Osteoblast (primary cell): Measurements from ENCODE around the gene SKIC8. TPM values are rescaled to one million over a fixed set of nuclear protein-coding genes. Genes with fewer than 3 reads are reported as not detected.

Experiments
- DNase-seq: peaks from one replicate; pipeline ENCODE4 v3.0.0; 2011; ENCODE audit warnings: low spot score, mixed read lengths; ENCODE audit not compliant: insufficient read length; ENCODE audit errors: missing footprints
- H2AFZ ChIP-seq: 2 replicates; pipeline ENCODE4 v1.6.0; 2011; ENCODE audit warnings: mild to moderate bottlenecking, low read length
- H3K27ac ChIP-seq: 2 replicates; pipeline ENCODE4 v1.5.1; 2011; ENCODE audit warnings: mild to moderate bottlenecking, low read depth, low read length, moderate library complexity
- H3K27me3 ChIP-seq: 2 replicates; pipeline ENCODE4 v1.6.0; 2012; ENCODE audit warnings: mild to moderate bottlenecking, control low read depth, inconsistent platforms, low read length, moderate library complexity; ENCODE audit not compliant: insufficient read depth
- H3K36me3 ChIP-seq: 2 replicates; pipeline ENCODE4 v1.5.1; 2011; ENCODE audit warnings: mild to moderate bottlenecking, low read length, control low read depth, moderate library complexity; ENCODE audit not compliant: insufficient read depth
- H3K4me1 ChIP-seq: 2 replicates; pipeline ENCODE4 v1.5.1; 2011; ENCODE audit warnings: mild to moderate bottlenecking, low read length, control low read depth, moderate library complexity; ENCODE audit not compliant: insufficient read depth
- H3K4me2 ChIP-seq: 2 replicates; pipeline ENCODE4 v1.6.0; 2011; ENCODE audit warnings: mild to moderate bottlenecking, low read length; ENCODE audit not compliant: insufficient read depth
- H3K4me3 ChIP-seq: fragments of 200-600 bp; sonication (generic); 3 replicates; pipeline ENCODE4 v1.5.1; 2012; ENCODE audit warnings: mild to moderate bottlenecking, low read length, inconsistent platforms; ENCODE audit not compliant: insufficient read depth
- H3K79me2 ChIP-seq: 2 replicates; pipeline ENCODE4 v1.6.0; 2012; ENCODE audit warnings: mild to moderate bottlenecking, low read length, control low read depth, inconsistent platforms; ENCODE audit not compliant: insufficient read depth
- H3K9me3 ChIP-seq: 2 replicates; pipeline ENCODE4 v1.5.1; 2011; ENCODE audit warnings: low read depth, low read length, control low read depth
- H4K20me1 ChIP-seq: 2 replicates; pipeline ENCODE4 v1.6.0; 2012; ENCODE audit warnings: mild to moderate bottlenecking, low read length, control low read depth; ENCODE audit not compliant: insufficient read depth
- total RNA-seq: library from RNA; depleted of rRNA; stranded (reverse); fragments of >200 nt; gene quantifications from 2 replicates; pipeline ENCODE4 v1.2.3, GENCODE V29; 2012
- TF ChIP-seq, protein P1 (sequence below): IDR thresholded peaks from 2 replicates; pipeline ENCODE4 v1.5.1; 2011; ENCODE audit warnings: mild to moderate bottlenecking, low read depth, low read length, moderate library complexity; ENCODE audit errors: extremely low read depth

SKIC8 gene
- total RNA-seq, 1 donor, result 62.6 TPM

- no peaks in the 10 kb centered on the region for H3K9me3 ChIP-seq
- TF ChIP-seq, protein P1, sequence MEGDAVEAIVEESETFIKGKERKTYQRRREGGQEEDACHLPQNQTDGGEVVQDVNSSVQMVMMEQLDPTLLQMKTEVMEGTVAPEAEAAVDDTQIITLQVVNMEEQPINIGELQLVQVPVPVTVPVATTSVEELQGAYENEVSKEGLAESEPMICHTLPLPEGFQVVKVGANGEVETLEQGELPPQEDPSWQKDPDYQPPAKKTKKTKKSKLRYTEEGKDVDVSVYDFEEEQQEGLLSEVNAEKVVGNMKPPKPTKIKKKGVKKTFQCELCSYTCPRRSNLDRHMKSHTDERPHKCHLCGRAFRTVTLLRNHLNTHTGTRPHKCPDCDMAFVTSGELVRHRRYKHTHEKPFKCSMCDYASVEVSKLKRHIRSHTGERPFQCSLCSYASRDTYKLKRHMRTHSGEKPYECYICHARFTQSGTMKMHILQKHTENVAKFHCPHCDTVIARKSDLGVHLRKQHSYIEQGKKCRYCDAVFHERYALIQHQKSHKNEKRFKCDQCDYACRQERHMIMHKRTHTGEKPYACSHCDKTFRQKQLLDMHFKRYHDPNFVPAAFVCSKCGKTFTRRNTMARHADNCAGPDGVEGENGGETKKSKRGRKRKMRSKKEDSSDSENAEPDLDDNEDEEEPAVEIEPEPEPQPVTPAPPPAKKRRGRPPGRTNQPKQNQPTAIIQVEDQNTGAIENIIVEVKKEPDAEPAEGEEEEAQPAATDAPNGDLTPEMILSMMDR, result no peak
- DNase-seq, result no peak
- no peak overlapping the region for H3K4me2 ChIP-seq
- H2AFZ ChIP-seq, result no peak overlapping the region
- H3K27ac ChIP-seq, result no peak overlapping the region
- no peak overlapping the region for H3K4me3 ChIP-seq
- H3K36me3 ChIP-seq, result no peaks in the 10 kb centered on the region
- no peaks in the 10 kb centered on the region for H4K20me1 ChIP-seq
- no peaks in the 10 kb centered on the region for H3K79me2 ChIP-seq
- H3K27me3 ChIP-seq, result peaks cover 3% of the 10 kb centered on the region
- no peaks in the 10 kb centered on the region for H3K4me1 ChIP-seq
Measured at GRCh38 chr15:78324144-78324543, 24.7 kb upstream of the SKIC8 start.

GRCh38 chr15:78323693-78324092, 24.3 kb upstream of the SKIC8 start:
- Histone ChIP-seq H4K20me1 (no peaks in the 10 kb centered on the region), H3K4me2 (no peak overlapping the region), H3K27me3 (peaks cover 3% of the 10 kb centered on the region), H3K4me3 (no peak overlapping the region), H3K4me1 (no peaks in the 10 kb centered on the region), H3K9me3 (no peaks in the 10 kb centered on the region), H3K27ac (no peak overlapping the region), H3K79me2 (no peaks in the 10 kb centered on the region), H2AFZ (no peak overlapping the region), H3K36me3 (no peaks in the 10 kb centered on the region)
- peak; percentile 58 for DNase-seq
- TF ChIP-seq, protein P1, result no peak

- peak overlapping the region; percentile 28 for H2AFZ ChIP-seq
- H3K27ac ChIP-seq, result no peak overlapping the region
- H3K36me3 ChIP-seq, result no peaks in the 10 kb centered on the region
- H3K4me3 ChIP-seq, result no peak overlapping the region
- H3K4me2 ChIP-seq, result no peak overlapping the region
- H3K9me3 ChIP-seq, result no peaks in the 10 kb centered on the region
- peak; percentile 35 for DNase-seq
- no peaks in the 10 kb centered on the region for H4K20me1 ChIP-seq
- H3K27me3 ChIP-seq, result peaks cover 3% of the 10 kb centered on the region
- no peaks in the 10 kb centered on the region for H3K79me2 ChIP-seq
- no peaks in the 10 kb centered on the region for H3K4me1 ChIP-seq
- TF ChIP-seq, protein P1, result no peak
Measured at GRCh38 chr15:78322724-78323521, 23.5 kb upstream of the SKIC8 start.

DNA sequence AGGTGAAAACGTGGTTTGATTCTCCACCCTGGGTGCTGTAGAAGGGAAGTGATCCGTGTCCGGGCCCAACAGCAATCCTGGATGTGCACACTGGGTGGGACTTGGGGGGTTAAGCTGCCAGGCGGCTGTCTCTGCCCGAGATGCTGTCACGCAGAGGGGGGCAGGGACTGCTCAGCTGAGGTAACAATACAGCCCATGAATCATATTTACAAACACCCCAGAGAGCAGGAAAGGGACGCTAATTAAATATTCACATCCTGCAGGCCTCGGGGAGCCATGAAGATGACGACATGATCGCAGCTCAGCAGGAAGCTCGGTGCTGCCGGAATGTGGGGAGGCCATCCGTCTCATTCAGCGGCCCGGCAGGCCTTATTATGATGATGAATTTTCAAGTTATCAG, 22.8 kb upstream of the SKIC8 start:
- Histone ChIP-seq H3K36me3 (no peaks in the 10 kb centered on the region), H3K4me2 (no peak overlapping the region), H2AFZ (peak overlapping the region; percentile 28), H3K27ac (no peak overlapping the region), H3K79me2 (no peaks in the 10 kb centered on the region), H3K9me3 (no peaks in the 10 kb centered on the region), H4K20me1 (no peaks in the 10 kb centered on the region), H3K27me3 (peaks cover 3% of the 10 kb centered on the region), H3K4me3 (no peak overlapping the region), H3K4me1 (no peaks in the 10 kb centered on the region)
- DNase-seq, result peak; percentile 86
- TF ChIP-seq, protein P1, result no peak
